Measurements from ENCODE around the gene SMAD4. TPM values are rescaled to one million over a fixed set of nuclear protein-coding genes. Genes with fewer than 3 reads are reported as not detected.

Gene SMAD4
- 128 TPM for total RNA-seq

DNA sequence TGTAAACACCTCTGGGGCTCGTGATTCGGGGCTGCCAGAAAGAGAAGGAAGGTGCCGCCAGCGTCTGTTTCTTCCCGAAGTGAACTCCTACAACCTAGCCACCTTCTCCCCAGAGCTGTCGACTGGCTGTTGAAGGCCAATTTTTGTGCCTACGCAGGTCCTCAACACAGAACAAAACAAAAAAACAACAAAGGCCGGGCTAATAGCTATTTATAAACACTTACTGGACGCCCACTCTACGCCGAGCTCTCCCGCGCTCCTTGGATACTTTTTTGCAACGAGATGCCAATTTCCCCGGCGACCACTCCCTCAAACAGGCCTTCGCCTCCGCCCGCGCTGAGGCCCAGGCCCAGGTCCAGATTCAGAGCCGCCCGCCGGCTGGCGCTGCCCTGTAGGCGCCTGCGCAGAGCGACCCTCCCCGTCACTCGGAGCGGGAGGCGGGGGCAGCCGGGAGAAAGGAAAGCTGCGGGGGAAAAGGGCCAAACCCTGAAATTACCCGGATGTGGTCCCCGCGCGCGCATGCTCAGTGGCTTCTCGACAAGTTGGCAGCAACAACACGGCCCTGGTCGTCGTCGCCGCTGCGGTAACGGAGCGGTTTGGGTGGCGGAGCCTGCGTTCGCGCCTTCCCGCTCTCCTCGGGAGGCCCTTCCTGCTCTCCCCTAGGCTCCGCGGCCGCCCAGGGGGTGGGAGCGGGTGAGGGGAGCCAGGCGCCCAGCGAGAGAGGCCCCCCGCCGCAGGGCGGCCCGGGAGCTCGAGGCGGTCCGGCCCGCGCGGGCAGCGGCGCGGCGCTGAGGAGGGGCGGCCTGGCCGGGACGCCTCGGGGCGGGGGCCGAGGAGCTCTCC, at the start of gene SMAD4:
Gene SMAD4 (plus strand): TSS at position 520 of the 843 bp plus-strand sequence. CDS start 16,834 bp downstream, outside the sequence.

Other genes starting within 250 kb of the SMAD4 start
- gene MRO, start 210.2 kb upstream of the SMAD4 start, total RNA-seq: 1.2 TPM
- 30.4 TPM for gene ME2, start 151.1 kb upstream of the SMAD4 start, total RNA-seq
- 8.3 TPM for gene ELAC1, start 62.2 kb upstream of the SMAD4 start, total RNA-seq
- 43.1 TPM for gene MEX3C, start 167.5 kb downstream of the SMAD4 start, total RNA-seq

All from metanephros (tissue), 1 donor.